ENCODE results near the gene OR13F1. TPM values are rescaled to one million over a fixed set of nuclear protein-coding genes. Genes with fewer than 3 reads are reported as not detected.

Gene OR13F1
- total RNA-seq, 2 experiments from 2014 or later = not detected

GRCh38 chr9:104468261-104468660, 35.8 kb upstream of the OR13F1 start:
- Histone ChIP-seq H3K4me1 (ENCODE audit: insufficient read depth, low read length) (no peaks in the 10 kb centered on the region), H3K9me3 (ENCODE audit: control insufficient read depth in 1 of 2, insufficient read depth in 1 of 2, low read length in 2 of 2) (no peaks in the 10 kb centered on the region), H3K4me3 (ENCODE audit: low read length) (no peak overlapping the region), H3K27ac (ENCODE audit: low read depth in 1 of 2, low read length in 2 of 2) (no peak overlapping the region), H3K27me3 (ENCODE audit: control insufficient read depth in 1 of 2, insufficient read depth in 2 of 2, low read length in 2 of 2) (no peaks in the 10 kb centered on the region), H3K36me3 (ENCODE audit: insufficient read depth, low read length) (no peaks in the 10 kb centered on the region)
- ATAC-seq (ENCODE audit: poor library complexity) = no peak
- Mint-ChIP-seq H3K36me3 (ENCODE audit: low read depth) (no peaks in the 10 kb centered on the region), H3K9me3 (peaks cover 7% of the 10 kb centered on the region), H3K4me1 (ENCODE audit: low read depth) (no peaks in the 10 kb centered on the region), H3K4me3 (no peak overlapping the region), H3K27me3 (no peaks in the 10 kb centered on the region), H3K27ac (no peak overlapping the region)
- ChIA-PET POLR2A (no interaction called here), CTCF (no interaction called here)
- no peak for DNase-seq
- intact Hi-C loops (cut with DNase I, micrococcal nuclease) = no loop called here
- TF ChIP-seq, protein P1, sequence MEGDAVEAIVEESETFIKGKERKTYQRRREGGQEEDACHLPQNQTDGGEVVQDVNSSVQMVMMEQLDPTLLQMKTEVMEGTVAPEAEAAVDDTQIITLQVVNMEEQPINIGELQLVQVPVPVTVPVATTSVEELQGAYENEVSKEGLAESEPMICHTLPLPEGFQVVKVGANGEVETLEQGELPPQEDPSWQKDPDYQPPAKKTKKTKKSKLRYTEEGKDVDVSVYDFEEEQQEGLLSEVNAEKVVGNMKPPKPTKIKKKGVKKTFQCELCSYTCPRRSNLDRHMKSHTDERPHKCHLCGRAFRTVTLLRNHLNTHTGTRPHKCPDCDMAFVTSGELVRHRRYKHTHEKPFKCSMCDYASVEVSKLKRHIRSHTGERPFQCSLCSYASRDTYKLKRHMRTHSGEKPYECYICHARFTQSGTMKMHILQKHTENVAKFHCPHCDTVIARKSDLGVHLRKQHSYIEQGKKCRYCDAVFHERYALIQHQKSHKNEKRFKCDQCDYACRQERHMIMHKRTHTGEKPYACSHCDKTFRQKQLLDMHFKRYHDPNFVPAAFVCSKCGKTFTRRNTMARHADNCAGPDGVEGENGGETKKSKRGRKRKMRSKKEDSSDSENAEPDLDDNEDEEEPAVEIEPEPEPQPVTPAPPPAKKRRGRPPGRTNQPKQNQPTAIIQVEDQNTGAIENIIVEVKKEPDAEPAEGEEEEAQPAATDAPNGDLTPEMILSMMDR (IDR thresholded peaks at IDR 0.05) = no peak

DNA sequence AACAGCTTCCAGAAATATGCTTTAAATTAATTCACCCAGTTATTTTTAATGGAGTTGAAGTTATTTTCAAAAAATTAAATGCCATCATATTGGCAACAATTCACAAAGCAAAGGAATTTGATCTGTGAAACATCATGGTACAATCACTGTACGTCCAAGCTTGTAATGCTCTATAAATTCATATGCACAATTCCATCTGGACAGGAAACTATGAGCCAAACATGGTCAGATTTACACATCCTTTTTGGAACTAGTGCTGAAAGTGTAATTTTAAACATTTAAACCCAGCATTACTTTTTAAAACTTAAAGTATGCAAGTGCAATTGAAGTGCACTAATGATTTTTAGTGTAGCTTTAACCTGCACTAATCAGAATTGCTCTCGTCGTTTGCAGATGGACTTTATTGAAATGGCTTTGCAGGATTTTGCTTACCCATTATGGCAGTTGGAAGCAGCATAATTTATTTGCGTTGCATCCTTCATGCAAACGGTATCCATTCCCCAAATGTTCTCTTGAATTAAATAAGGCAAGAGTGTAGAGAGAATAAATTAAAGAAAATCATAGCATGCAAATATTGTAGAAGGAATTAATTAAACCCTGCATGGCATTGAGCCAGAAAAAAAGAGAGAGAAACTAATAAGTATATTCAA, 21.0 kb upstream of the OR13F1 start:
- Mint-ChIP-seq H3K27me3 (no peaks in the 10 kb centered on the region), H3K4me3 (no peak overlapping the region), H3K4me1 (ENCODE audit: low read depth) (no peaks in the 10 kb centered on the region), H3K27ac (no peak overlapping the region), H3K9me3 (no peaks in the 10 kb centered on the region), H3K36me3 (ENCODE audit: low read depth) (no peaks in the 10 kb centered on the region)
- ChIA-PET CTCF (no interaction called here), POLR2A (no interaction called here)
- TF ChIP-seq, protein P1 (IDR thresholded peaks at IDR 0.05) = no peak
- Histone ChIP-seq H3K27ac (ENCODE audit: low read depth in 1 of 2, low read length in 2 of 2) (no peak overlapping the region), H3K4me3 (ENCODE audit: low read length) (no peak overlapping the region), H3K4me1 (ENCODE audit: insufficient read depth, low read length) (no peaks in the 10 kb centered on the region), H3K9me3 (ENCODE audit: control insufficient read depth in 1 of 2, insufficient read depth in 1 of 2, low read length in 2 of 2) (no peaks in the 10 kb centered on the region), H3K36me3 (ENCODE audit: insufficient read depth, low read length) (no peaks in the 10 kb centered on the region), H3K27me3 (ENCODE audit: control insufficient read depth in 1 of 2, insufficient read depth in 2 of 2, low read length in 2 of 2) (no peaks in the 10 kb centered on the region)
- intact Hi-C loops (cut with DNase I, micrococcal nuclease) = no loop called here
- DNase-seq = no peak
- no peak for ATAC-seq (ENCODE audit: poor library complexity)

- Mint-ChIP-seq H3K27ac (no peak overlapping the region), H3K36me3 (ENCODE audit: low read depth) (no peaks in the 10 kb centered on the region), H3K9me3 (no peaks in the 10 kb centered on the region), H3K4me3 (no peak overlapping the region), H3K27me3 (no peaks in the 10 kb centered on the region), H3K4me1 (ENCODE audit: low read depth) (no peaks in the 10 kb centered on the region)
- Histone ChIP-seq H3K4me1 (ENCODE audit: insufficient read depth, low read length) (no peaks in the 10 kb centered on the region), H3K9me3 (ENCODE audit: control insufficient read depth in 1 of 2, insufficient read depth in 1 of 2, low read length in 2 of 2) (peaks cover 0 to 1% of the 10 kb centered on the region in 2 experiments), H3K27me3 (ENCODE audit: control insufficient read depth in 1 of 2, insufficient read depth in 2 of 2, low read length in 2 of 2) (no peaks in the 10 kb centered on the region), H3K27ac (ENCODE audit: low read depth in 1 of 2, low read length in 2 of 2) (no peak overlapping the region), H3K4me3 (ENCODE audit: low read length) (no peak overlapping the region), H3K36me3 (ENCODE audit: insufficient read depth, low read length) (no peaks in the 10 kb centered on the region)
- intact Hi-C loops (cut with DNase I, micrococcal nuclease) = no loop called here
- ATAC-seq (ENCODE audit: poor library complexity) = no peak
- POLR2A ChIA-PET = no interaction called here
- no peak for DNase-seq
- CTCF ChIA-PET = no interaction called here
- TF ChIP-seq, protein P1 (IDR thresholded peaks at IDR 0.05) = no peak
Observed at GRCh38 chr9:104485014-104485413, 19.0 kb upstream of the OR13F1 start.
